TTC549 (cell line): Measurements from ENCODE around the gene TLK2.
A peak's percentile ranks its signal among the peaks of the same experiment; 100 is the strongest.
"Not testable (repeated sequence)": the region's sequence is repeated elsewhere in the genome, so short reads cannot be mapped to it uniquely, and the experiment has no call there.

Experiments used
- FAIRE-seq: peaks from 2 replicates; lab custom pipeline; 2012; peaks lifted over from hg19 to GRCh38; lab: Jason Lieb, UNC

Gene TLK2

GRCh38 chr17:62490990-62491389, 12.4 kb downstream of the TLK2 start:
- not testable (repeated sequence) for FAIRE-seq

- FAIRE-seq, result not testable (repeated sequence)
These were observed 14.5 kb downstream of the TLK2 start for GRCh38 chr17:62493049-62493655.

- not testable (repeated sequence) for FAIRE-seq
These were observed 15.4 kb downstream of the TLK2 start for GRCh38 chr17:62494073-62494472.

- FAIRE-seq, result not testable (repeated sequence)
These were observed 17.7 kb downstream of the TLK2 start for GRCh38 chr17:62496344-62496743.

- not testable (repeated sequence) for FAIRE-seq
These were observed 20.2 kb downstream of the TLK2 start for GRCh38 chr17:62498796-62499195.

- FAIRE-seq, result not testable (repeated sequence)
These were observed 21.8 kb downstream of the TLK2 start for GRCh38 chr17:62500463-62500862.

- not testable (repeated sequence) for FAIRE-seq
These were observed 26.2 kb downstream of the TLK2 start for GRCh38 chr17:62504857-62505256.

GRCh38 chr17:62507191-62507836, 28.7 kb downstream of the TLK2 start:
- not testable (repeated sequence) for FAIRE-seq

GRCh38 chr17:62510247-62510819, 31.7 kb downstream of the TLK2 start:
- FAIRE-seq, result not testable (repeated sequence)

GRCh38 chr17:62511014-62511413, 32.4 kb downstream of the TLK2 start:
- not testable (repeated sequence) for FAIRE-seq

GRCh38 chr17:62516376-62516775, 37.8 kb downstream of the TLK2 start:
- FAIRE-seq, result not testable (repeated sequence)

GRCh38 chr17:62521295-62521694, 42.7 kb downstream of the TLK2 start:
- not testable (repeated sequence) for FAIRE-seq

GRCh38 chr17:62524077-62524476, 45.5 kb downstream of the TLK2 start:
- not testable (repeated sequence) for FAIRE-seq

- FAIRE-seq, result not testable (repeated sequence)
These were observed 46.7 kb downstream of the TLK2 start for GRCh38 chr17:62525317-62525716.

GRCh38 chr17:62530936-62531335, 52.3 kb downstream of the TLK2 start:
- FAIRE-seq, result not testable (repeated sequence)

- FAIRE-seq, result not testable (repeated sequence)
These were observed 57.9 kb downstream of the TLK2 start for GRCh38 chr17:62536557-62536956.

GRCh38 chr17:62541073-62541472, 62.4 kb downstream of the TLK2 start:
- not testable (repeated sequence) for FAIRE-seq

- FAIRE-seq, result not testable (repeated sequence)
These were observed 64.7 kb downstream of the TLK2 start for GRCh38 chr17:62543278-62543775.

- FAIRE-seq, result not testable (repeated sequence)
These were observed 67.4 kb downstream of the TLK2 start for GRCh38 chr17:62546066-62546465.

GRCh38 chr17:62552851-62553659, 74.4 kb downstream of the TLK2 start:
- peak; percentile 93 for FAIRE-seq

GRCh38 chr17:62557532-62557931, 78.9 kb downstream of the TLK2 start:
- not testable (repeated sequence) for FAIRE-seq

GRCh38 chr17:62558941-62559340, 80.3 kb downstream of the TLK2 start:
- not testable (repeated sequence) for FAIRE-seq
